WTC11 (cell line): ENCODE measurements around the gene DUSP22. TPM values are rescaled to one million over a fixed set of nuclear protein-coding genes. Genes with fewer than 3 reads are reported as not detected.

Source experiments
- ATAC-seq: fragments of 200-7000 bp; cut with Tn5 transposase; 2 replicates; pipeline ENCODE4 v1.10.0; 2021; ENCODE audit warnings: mild to moderate bottlenecking, moderate library complexity
- CTCF ChIA-PET: fragments of 300-600 bp; sonication (Branson Sonifier 250); formaldehyde crosslinking; loops from one replicate; lab custom pipeline; 2021; ENCODE audit warnings: antibody characterized with exemption; lab: Charles Lee
- POLR2A ChIA-PET: fragments of 350-600 bp; sonication (Branson Sonifier 250); formaldehyde crosslinking; loops from one replicate; lab custom pipeline; 2021; ENCODE audit warnings: antibody characterized with exemption; lab: Charles Lee
- DNase-seq: peaks from one replicate; pipeline ENCODE4 v3.0.0; 2021; ENCODE audit warnings: low spot score
- H3K27ac Mint-ChIP-seq: 2 replicates; pipeline ENCODE4 v1.8.0; 2021; ENCODE audit warnings: mixed read lengths
- H3K27me3 Mint-ChIP-seq: 2 replicates; pipeline ENCODE4 v1.8.0; 2021; ENCODE audit warnings: low read depth, mild to moderate bottlenecking, moderate library complexity, mixed read lengths
- H3K36me3 Mint-ChIP-seq: 2 replicates; pipeline ENCODE4 v1.8.0; 2021; ENCODE audit warnings: mixed read lengths
- H3K4me1 Mint-ChIP-seq: 2 replicates; pipeline ENCODE4 v1.8.0; 2022; ENCODE audit warnings: mixed read lengths
- H3K4me3 Mint-ChIP-seq: 2 replicates; pipeline ENCODE4 v1.8.0; 2021; ENCODE audit warnings: mild to moderate bottlenecking, moderate library complexity, mixed read lengths
- H3K9me3 Mint-ChIP-seq: 2 replicates; pipeline ENCODE4 v1.8.0; 2021; ENCODE audit warnings: mixed read lengths
- CBFB ChIP-seq: sonication (generic); formaldehyde crosslinking; IDR thresholded peaks from 2 replicates; pipeline ENCODE4 v1.8.1; 2022; ENCODE audit warnings: mild to moderate bottlenecking, low read depth, missing genetic modification reagents
- CREM ChIP-seq: sonication (generic); formaldehyde crosslinking; IDR thresholded peaks from 2 replicates; pipeline ENCODE4 v1.8.1; 2022; ENCODE audit warnings: mild to moderate bottlenecking, missing genetic modification reagents, moderate library complexity
- ESRRA ChIP-seq: sonication (generic); formaldehyde crosslinking; IDR thresholded peaks from 2 replicates; pipeline ENCODE4 v1.8.1; 2022; ENCODE audit warnings: mild to moderate bottlenecking, missing genetic modification reagents, borderline replicate concordance
- ETV6 ChIP-seq: sonication (generic); formaldehyde crosslinking; IDR thresholded peaks from 2 replicates; pipeline ENCODE4 v1.8.1; 2022; ENCODE audit warnings: mild to moderate bottlenecking, missing genetic modification reagents
- FOXK1 ChIP-seq: sonication (generic); formaldehyde crosslinking; IDR thresholded peaks from 2 replicates; pipeline ENCODE4 v1.8.0; 2022; ENCODE audit warnings: mild to moderate bottlenecking, moderate library complexity, missing genetic modification reagents
- GRHL2 ChIP-seq: fragments of 250-450 bp; sonication (Bioruptor Pico); IDR thresholded peaks from 2 replicates; pipeline ENCODE4 v1.8.0; 2022; ENCODE audit warnings: mild to moderate bottlenecking, moderate library complexity; ENCODE audit not compliant: insufficient replicate concordance, severe bottlenecking
- MXD4 ChIP-seq: fragments of 250-450 bp; sonication (Bioruptor Pico); IDR thresholded peaks from 2 replicates; pipeline ENCODE4 v1.8.0; 2021; ENCODE audit warnings: mild to moderate bottlenecking, moderate library complexity, borderline replicate concordance
- NFE2L1 ChIP-seq: sonication (generic); formaldehyde crosslinking; IDR thresholded peaks from 2 replicates; pipeline ENCODE4 v1.8.1; 2023; ENCODE audit warnings: missing genetic modification reagents
- PRRX2 ChIP-seq: fragments of 250-450 bp; sonication (Bioruptor Pico); IDR thresholded peaks from 2 replicates; pipeline ENCODE4 v1.8.0; 2021; ENCODE audit warnings: mild to moderate bottlenecking
- TCF7 ChIP-seq: sonication (generic); formaldehyde crosslinking; IDR thresholded peaks from 2 replicates; pipeline ENCODE4 v1.8.0; 2022; ENCODE audit warnings: mild to moderate bottlenecking, low read depth, missing genetic modification reagents, moderate library complexity
- TEAD1 ChIP-seq: sonication (generic); formaldehyde crosslinking; IDR thresholded peaks from 2 replicates; pipeline ENCODE4 v1.8.0; 2022; ENCODE audit warnings: mild to moderate bottlenecking, missing genetic modification reagents
- TEAD4 ChIP-seq: sonication (generic); formaldehyde crosslinking; IDR thresholded peaks from 2 replicates; pipeline ENCODE4 v1.8.0; 2022; ENCODE audit warnings: mild to moderate bottlenecking, missing genetic modification reagents
- TP53 ChIP-seq: sonication (generic); formaldehyde crosslinking; IDR thresholded peaks from 2 replicates; pipeline ENCODE4 v1.8.1; 2023; ENCODE audit warnings: mild to moderate bottlenecking, missing genetic modification reagents
- ZNF396 ChIP-seq: fragments of 250-450 bp; sonication (Bioruptor Pico); IDR thresholded peaks from 2 replicates; pipeline ENCODE4 v1.8.0; 2021; ENCODE audit warnings: mild to moderate bottlenecking, moderate library complexity, borderline replicate concordance
- ZNF423 ChIP-seq: fragments of 250-450 bp; sonication (Bioruptor Pico); IDR thresholded peaks from 2 replicates; pipeline ENCODE4 v2.1.2; 2022; ENCODE audit warnings: mild to moderate bottlenecking, moderate library complexity
- total RNA-seq: library from RNA; stranded (reverse); gene quantifications from 3 replicates; pipeline ENCODE4 v1.2.3, GENCODE V29; 2021
- TF ChIP-seq, protein P1 (sequence below): sonication (generic); formaldehyde crosslinking; IDR thresholded peaks from 2 replicates; pipeline ENCODE4 v1.8.1; 2023; ENCODE audit warnings: mild to moderate bottlenecking, missing genetic modification reagents, moderate library complexity
- TF ChIP-seq, protein P2 (sequence below): sonication (generic); formaldehyde crosslinking; IDR thresholded peaks from 2 replicates; pipeline ENCODE4 v1.8.1; 2022; ENCODE audit warnings: mild to moderate bottlenecking, moderate library complexity, missing genetic modification reagents
- TF ChIP-seq, protein P3 (sequence below): sonication (generic); formaldehyde crosslinking; IDR thresholded peaks from 2 replicates; pipeline ENCODE4 v1.8.1; 2023; ENCODE audit warnings: mild to moderate bottlenecking, missing genetic modification reagents
- TF ChIP-seq, protein P4 (sequence below): sonication (generic); formaldehyde crosslinking; IDR thresholded peaks from 2 replicates; pipeline ENCODE4 v1.8.1; 2022; ENCODE audit warnings: mild to moderate bottlenecking, missing genetic modification reagents, moderate library complexity, borderline replicate concordance
- TF ChIP-seq, protein P5 (sequence below): sonication (generic); formaldehyde crosslinking; IDR thresholded peaks from 2 replicates; pipeline ENCODE4 v1.8.1; 2023; ENCODE audit warnings: mild to moderate bottlenecking, missing genetic modification reagents, borderline replicate concordance
- TF ChIP-seq, protein P6 (sequence below): sonication (generic); formaldehyde crosslinking; IDR thresholded peaks from 2 replicates; pipeline ENCODE4 v1.8.0; 2022; ENCODE audit warnings: mild to moderate bottlenecking, missing genetic modification reagents
- TF ChIP-seq, protein P7 (sequence below): sonication (generic); formaldehyde crosslinking; IDR thresholded peaks from 2 replicates; pipeline ENCODE4 v1.8.0; 2022; ENCODE audit warnings: mild to moderate bottlenecking, missing genetic modification reagents

The DUSP22 gene
- total RNA-seq, 1 experiment from 2014 or later, result 38.5 TPM

DNA sequence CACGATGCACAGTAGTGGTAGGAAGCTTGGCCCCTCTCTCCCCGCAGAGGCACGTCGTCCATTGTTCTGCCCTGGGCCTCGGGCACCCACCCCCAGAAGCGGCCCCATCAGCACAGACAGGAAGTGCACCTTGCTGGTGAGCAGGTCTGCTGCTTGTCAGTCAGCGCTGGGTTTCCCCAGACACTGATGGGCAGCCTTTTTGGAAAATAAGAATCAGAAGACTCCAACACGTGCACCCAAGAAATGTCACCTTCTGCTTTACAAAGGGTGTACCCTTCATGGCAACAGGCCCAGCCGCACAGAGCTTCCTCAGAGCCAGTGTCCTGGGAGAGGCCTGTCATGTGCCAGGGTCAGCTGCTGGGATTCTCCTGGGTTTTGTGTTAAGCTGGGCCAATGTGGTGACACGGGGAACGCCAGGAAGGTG is 64.6 kb downstream of the DUSP22 start:
- H3K9me3 Mint-ChIP-seq, result peaks cover 54% of the 10 kb centered on the region
- peaks cover 4% of the 10 kb centered on the region; the same call in 1 of the 2 replicates for H3K4me1 Mint-ChIP-seq
- CTCF ChIA-PET, result no interaction called here
- H3K27me3 Mint-ChIP-seq, result peaks cover 5% of the 10 kb centered on the region
- peaks cover 69% of the 10 kb centered on the region for H3K36me3 Mint-ChIP-seq
- H3K4me3 Mint-ChIP-seq, result no peak overlapping the region
- no peak overlapping the region for H3K27ac Mint-ChIP-seq
- no peak for DNase-seq
- TF ChIP-seq TEAD1 (CRISPR knock-in tag), result no peak
- no peak for TF ChIP-seq GRHL2 (CRISPR knock-in tag)
- no peak for TF ChIP-seq CBFB
- no peak for TF ChIP-seq TP53
- TF ChIP-seq, protein P1, sequence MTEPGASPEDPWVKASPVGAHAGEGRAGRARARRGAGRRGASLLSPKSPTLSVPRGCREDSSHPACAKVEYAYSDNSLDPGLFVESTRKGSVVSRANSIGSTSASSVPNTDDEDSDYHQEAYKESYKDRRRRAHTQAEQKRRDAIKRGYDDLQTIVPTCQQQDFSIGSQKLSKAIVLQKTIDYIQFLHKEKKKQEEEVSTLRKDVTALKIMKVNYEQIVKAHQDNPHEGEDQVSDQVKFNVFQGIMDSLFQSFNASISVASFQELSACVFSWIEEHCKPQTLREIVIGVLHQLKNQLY (CRISPR knock-in tag), result no peak
- no peak for TF ChIP-seq CREM (CRISPR knock-in tag)
- no peak for TF ChIP-seq MXD4 (CRISPR knock-in tag)
- TF ChIP-seq ZNF423 (CRISPR knock-in tag), result no peak
- TF ChIP-seq, protein P2, sequence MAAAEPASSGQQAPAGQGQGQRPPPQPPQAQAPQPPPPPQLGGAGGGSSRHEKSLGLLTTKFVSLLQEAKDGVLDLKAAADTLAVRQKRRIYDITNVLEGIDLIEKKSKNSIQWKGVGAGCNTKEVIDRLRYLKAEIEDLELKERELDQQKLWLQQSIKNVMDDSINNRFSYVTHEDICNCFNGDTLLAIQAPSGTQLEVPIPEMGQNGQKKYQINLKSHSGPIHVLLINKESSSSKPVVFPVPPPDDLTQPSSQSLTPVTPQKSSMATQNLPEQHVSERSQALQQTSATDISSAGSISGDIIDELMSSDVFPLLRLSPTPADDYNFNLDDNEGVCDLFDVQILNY (CRISPR knock-in tag), result no peak
- TF ChIP-seq, protein P3, sequence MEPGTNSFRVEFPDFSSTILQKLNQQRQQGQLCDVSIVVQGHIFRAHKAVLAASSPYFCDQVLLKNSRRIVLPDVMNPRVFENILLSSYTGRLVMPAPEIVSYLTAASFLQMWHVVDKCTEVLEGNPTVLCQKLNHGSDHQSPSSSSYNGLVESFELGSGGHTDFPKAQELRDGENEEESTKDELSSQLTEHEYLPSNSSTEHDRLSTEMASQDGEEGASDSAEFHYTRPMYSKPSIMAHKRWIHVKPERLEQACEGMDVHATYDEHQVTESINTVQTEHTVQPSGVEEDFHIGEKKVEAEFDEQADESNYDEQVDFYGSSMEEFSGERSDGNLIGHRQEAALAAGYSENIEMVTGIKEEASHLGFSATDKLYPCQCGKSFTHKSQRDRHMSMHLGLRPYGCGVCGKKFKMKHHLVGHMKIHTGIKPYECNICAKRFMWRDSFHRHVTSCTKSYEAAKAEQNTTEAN, result no peak
- TF ChIP-seq ZNF396 (CRISPR knock-in tag), result no peak
- TF ChIP-seq ETV6 (CRISPR knock-in tag), result no peak
- TF ChIP-seq, protein P4, sequence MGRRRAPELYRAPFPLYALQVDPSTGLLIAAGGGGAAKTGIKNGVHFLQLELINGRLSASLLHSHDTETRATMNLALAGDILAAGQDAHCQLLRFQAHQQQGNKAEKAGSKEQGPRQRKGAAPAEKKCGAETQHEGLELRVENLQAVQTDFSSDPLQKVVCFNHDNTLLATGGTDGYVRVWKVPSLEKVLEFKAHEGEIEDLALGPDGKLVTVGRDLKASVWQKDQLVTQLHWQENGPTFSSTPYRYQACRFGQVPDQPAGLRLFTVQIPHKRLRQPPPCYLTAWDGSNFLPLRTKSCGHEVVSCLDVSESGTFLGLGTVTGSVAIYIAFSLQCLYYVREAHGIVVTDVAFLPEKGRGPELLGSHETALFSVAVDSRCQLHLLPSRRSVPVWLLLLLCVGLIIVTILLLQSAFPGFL (CRISPR knock-in tag), result no peak
- no peak for TF ChIP-seq TCF7 (CRISPR knock-in tag)
- no peak for TF ChIP-seq TEAD4
- no peak for TF ChIP-seq NFE2L1 (CRISPR knock-in tag)
- no peak for TF ChIP-seq ESRRA (CRISPR knock-in tag)
- TF ChIP-seq, protein P5, sequence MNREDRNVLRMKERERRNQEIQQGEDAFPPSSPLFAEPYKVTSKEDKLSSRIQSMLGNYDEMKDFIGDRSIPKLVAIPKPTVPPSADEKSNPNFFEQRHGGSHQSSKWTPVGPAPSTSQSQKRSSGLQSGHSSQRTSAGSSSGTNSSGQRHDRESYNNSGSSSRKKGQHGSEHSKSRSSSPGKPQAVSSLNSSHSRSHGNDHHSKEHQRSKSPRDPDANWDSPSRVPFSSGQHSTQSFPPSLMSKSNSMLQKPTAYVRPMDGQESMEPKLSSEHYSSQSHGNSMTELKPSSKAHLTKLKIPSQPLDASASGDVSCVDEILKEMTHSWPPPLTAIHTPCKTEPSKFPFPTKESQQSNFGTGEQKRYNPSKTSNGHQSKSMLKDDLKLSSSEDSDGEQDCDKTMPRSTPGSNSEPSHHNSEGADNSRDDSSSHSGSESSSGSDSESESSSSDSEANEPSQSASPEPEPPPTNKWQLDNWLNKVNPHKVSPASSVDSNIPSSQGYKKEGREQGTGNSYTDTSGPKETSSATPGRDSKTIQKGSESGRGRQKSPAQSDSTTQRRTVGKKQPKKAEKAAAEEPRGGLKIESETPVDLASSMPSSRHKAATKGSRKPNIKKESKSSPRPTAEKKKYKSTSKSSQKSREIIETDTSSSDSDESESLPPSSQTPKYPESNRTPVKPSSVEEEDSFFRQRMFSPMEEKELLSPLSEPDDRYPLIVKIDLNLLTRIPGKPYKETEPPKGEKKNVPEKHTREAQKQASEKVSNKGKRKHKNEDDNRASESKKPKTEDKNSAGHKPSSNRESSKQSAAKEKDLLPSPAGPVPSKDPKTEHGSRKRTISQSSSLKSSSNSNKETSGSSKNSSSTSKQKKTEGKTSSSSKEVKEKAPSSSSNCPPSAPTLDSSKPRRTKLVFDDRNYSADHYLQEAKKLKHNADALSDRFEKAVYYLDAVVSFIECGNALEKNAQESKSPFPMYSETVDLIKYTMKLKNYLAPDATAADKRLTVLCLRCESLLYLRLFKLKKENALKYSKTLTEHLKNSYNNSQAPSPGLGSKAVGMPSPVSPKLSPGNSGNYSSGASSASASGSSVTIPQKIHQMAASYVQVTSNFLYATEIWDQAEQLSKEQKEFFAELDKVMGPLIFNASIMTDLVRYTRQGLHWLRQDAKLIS (CRISPR knock-in tag), result no peak
- POLR2A ChIA-PET, result no interaction called here
- ATAC-seq, result no peak

DNA sequence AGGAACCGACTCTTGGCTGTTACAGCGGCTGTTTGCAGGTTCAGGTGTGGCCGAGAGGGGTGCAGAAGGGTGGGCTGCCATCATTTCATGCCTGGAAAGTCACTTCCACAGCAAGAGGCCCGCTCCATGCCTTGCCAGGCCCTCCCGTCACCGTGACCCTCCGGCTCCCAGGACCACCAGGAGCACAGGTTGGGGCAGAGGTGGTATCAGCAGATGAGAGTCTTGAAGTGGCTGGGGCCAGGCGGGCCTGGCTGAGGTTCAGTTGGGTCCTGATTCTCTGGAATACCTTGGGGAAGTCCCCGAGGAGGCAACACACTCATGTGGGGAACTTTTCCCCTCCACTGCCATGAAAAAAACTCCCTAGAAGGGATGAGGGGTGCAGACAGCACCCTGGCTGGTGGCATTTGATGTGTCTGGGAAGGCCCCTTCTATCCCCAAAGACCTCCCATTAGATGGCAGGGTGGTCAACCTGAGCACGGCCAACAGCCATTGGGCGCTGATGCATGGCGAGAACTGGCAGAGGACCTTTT is 65.0 kb downstream of the DUSP22 start:
- ATAC-seq (no peak), DNase-seq (no peak)
- Mint-ChIP-seq H3K27ac (no peak overlapping the region), H3K9me3 (peaks cover 55% of the 10 kb centered on the region), H3K36me3 (peaks cover 69% of the 10 kb centered on the region), H3K4me3 (no peak overlapping the region), H3K4me1 (0 out of 2 replicates have a peak, but pooled peaks cover 4% of the 10 kb centered on the region), H3K27me3 (peaks cover 5% of the 10 kb centered on the region)
- CTCF ChIA-PET, result no interaction called here
- POLR2A ChIA-PET, result no interaction called here
- TF ChIP-seq, protein P6, sequence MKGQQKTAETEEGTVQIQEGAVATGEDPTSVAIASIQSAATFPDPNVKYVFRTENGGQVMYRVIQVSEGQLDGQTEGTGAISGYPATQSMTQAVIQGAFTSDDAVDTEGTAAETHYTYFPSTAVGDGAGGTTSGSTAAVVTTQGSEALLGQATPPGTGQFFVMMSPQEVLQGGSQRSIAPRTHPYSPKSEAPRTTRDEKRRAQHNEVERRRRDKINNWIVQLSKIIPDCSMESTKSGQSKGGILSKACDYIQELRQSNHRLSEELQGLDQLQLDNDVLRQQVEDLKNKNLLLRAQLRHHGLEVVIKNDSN, result no peak
- TF ChIP-seq, protein P7, sequence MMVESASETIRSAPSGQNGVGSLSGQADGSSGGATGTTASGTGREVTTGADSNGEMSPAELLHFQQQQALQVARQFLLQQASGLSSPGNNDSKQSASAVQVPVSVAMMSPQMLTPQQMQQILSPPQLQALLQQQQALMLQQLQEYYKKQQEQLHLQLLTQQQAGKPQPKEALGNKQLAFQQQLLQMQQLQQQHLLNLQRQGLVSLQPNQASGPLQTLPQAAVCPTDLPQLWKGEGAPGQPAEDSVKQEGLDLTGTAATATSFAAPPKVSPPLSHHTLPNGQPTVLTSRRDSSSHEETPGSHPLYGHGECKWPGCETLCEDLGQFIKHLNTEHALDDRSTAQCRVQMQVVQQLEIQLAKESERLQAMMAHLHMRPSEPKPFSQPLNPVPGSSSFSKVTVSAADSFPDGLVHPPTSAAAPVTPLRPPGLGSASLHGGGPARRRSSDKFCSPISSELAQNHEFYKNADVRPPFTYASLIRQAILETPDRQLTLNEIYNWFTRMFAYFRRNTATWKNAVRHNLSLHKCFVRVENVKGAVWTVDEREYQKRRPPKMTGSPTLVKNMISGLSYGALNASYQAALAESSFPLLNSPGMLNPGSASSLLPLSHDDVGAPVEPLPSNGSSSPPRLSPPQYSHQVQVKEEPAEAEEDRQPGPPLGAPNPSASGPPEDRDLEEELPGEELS, result no peak
- TF ChIP-seq FOXK1 (CRISPR knock-in tag) (no peak), PRRX2 (CRISPR knock-in tag) (no peak)
- TF ChIP-seq, protein P4 (CRISPR knock-in tag), result no peak
